Activated CD8-positive, alpha-beta T cell treated with anti-CD3 and anti-CD28 coated beads, Interleukin-2, amount 10 ng/mL, durations not matched to agents 7 days and 5 days (primary cell): ENCODE results near the gene REEP1. TPM values are rescaled to one million over a fixed set of nuclear protein-coding genes. Genes with fewer than 3 reads are reported as not detected.
"Not testable (repeated sequence)": the region's sequence is repeated elsewhere in the genome, so short reads cannot be mapped to it uniquely, and the experiment has no call there.

ENCODE experiments used
- ATAC-seq: fragments of 150-1000 bp; cut with Tn5 transposase; one replicate; pipeline ENCODE4 v1.10.0; 2021; ENCODE audit warnings: moderate library complexity
- CTCF ChIA-PET: fragments of 350-600 bp; sonication (Branson Sonifier 250); formaldehyde crosslinking; loops from one replicate; lab custom pipeline; 2021; ENCODE audit warnings: antibody characterized with exemption; lab: Charles Lee
- POLR2A ChIA-PET: fragments of 350-600 bp; sonication (Branson Sonifier 250); formaldehyde crosslinking; loops from one replicate; lab custom pipeline; 2021; ENCODE audit warnings: antibody characterized with exemption; lab: Charles Lee
- DNase-seq: peaks from one replicate; pipeline ENCODE4 v3.0.0-alpha.2; 2020
- H3K27ac Mint-ChIP-seq: one replicate; pipeline ENCODE4 v1.8.0; 2021; ENCODE audit warnings: mild to moderate bottlenecking, mixed read lengths
- H3K27me3 Mint-ChIP-seq: one replicate; pipeline ENCODE4 v1.8.0; 2021; ENCODE audit warnings: low read depth, mixed read lengths
- H3K36me3 Mint-ChIP-seq: one replicate; pipeline ENCODE4 v1.8.0; 2021; ENCODE audit warnings: low read depth, mixed read lengths
- H3K4me1 Mint-ChIP-seq: one replicate; pipeline ENCODE4 v1.8.0; 2021; ENCODE audit warnings: low read depth, mixed read lengths
- H3K4me3 Mint-ChIP-seq: one replicate; pipeline ENCODE4 v1.8.0; 2021; ENCODE audit warnings: mild to moderate bottlenecking, mixed read lengths
- H3K9me3 Mint-ChIP-seq: one replicate; pipeline ENCODE4 v1.8.0; 2022; ENCODE audit warnings: mixed read lengths; ENCODE audit not compliant: insufficient read depth
- total RNA-seq, 2 experiments: library from RNA; stranded (reverse); gene quantifications; one replicate each; pipeline ENCODE4 v1.2.3, GENCODE V29; 2021

The REEP1 gene
- total RNA-seq, 2 experiments from 2014 or later = 0.21 TPM; not detected in 1

DNA sequence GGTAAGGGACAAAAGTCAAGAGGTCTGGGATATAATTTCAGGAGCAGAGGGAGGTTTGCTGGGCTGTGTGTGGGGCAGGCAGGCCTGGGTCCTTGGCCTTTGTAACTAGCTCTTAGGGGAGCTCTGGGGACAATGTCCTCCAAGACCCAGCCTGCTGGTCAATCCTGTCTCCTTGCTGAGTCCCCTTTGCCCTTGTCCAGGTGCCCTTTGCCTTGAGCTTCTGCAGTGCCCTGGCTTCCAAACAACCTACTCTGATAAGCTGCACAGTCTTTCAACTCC is 30.0 kb upstream of the REEP1 start:
- ChIA-PET POLR2A (interaction anchor here (1.0 kb wide), 1 partner anchor 75 kb away, joined by 5 read pairs; no protein-coding TSS in a partner anchor), CTCF (interaction anchor here (0.7 to 0.9 kb wide), 2 partner anchors 74 to 152 kb away, joined by 3 to 7 read pairs; partner anchors contain the start of gene KDM3A)
- Mint-ChIP-seq H3K27ac (no peak overlapping the region), H3K4me1 (peaks cover 32% of the 10 kb centered on the region), H3K27me3 (no peaks in the 10 kb centered on the region), H3K4me3 (no peak overlapping the region), H3K9me3 (peaks cover 4% of the 10 kb centered on the region), H3K36me3 (peaks cover 2% of the 10 kb centered on the region)
- no peak for DNase-seq
- no peak for ATAC-seq

DNA sequence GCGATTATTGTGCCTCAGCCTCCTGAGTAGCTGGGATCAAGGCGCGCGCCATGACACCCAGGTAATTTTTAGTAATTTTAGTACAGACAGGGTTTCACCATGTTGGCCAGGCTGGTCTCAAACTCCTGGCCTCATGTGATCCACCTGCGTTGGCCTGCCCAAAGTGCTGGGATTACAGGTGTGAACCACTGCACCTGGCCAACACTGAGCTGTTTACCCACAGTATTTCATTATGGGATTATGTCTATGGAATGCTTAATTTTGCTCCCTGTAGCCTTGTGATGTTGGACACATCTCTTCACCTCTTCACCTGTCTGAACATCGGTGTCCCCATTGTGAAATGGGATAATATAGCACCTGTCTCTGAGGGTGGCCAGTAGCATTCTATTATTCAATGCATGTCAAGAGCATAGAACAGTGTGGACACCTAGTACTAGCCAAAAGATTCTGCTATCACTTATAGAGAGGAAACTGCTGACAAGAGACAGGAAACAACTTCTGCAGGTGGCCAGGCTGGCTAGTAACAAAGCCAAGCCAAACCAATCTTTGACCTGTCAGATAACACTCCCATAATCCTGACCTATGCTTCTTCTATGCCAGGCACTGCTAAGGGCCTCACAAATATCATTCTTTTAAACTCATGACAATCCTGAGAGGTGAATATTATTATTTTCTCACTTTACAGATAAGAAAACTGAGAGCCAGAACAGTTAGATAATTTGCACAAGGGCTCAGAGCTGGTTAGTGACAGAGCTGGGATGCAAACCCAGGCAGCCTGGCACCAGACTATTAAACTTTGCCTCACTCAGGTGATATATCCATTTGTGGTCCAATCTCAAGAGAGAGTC is 29.4 kb upstream of the REEP1 start:
- Mint-ChIP-seq H3K27ac (no peak overlapping the region), H3K27me3 (no peaks in the 10 kb centered on the region), H3K36me3 (peaks cover 2% of the 10 kb centered on the region), H3K4me3 (no peak overlapping the region), H3K9me3 (peaks cover 4% of the 10 kb centered on the region), H3K4me1 (peaks cover 29% of the 10 kb centered on the region)
- no peak for DNase-seq
- ChIA-PET POLR2A (no interaction called here), CTCF (interaction anchor here (0.7 to 1.6 kb wide), 4 partner anchors 27 to 151 kb away, joined by 3 to 7 read pairs (median 5); partner anchors contain the start of gene KDM3A)
- ATAC-seq = no peak

DNA sequence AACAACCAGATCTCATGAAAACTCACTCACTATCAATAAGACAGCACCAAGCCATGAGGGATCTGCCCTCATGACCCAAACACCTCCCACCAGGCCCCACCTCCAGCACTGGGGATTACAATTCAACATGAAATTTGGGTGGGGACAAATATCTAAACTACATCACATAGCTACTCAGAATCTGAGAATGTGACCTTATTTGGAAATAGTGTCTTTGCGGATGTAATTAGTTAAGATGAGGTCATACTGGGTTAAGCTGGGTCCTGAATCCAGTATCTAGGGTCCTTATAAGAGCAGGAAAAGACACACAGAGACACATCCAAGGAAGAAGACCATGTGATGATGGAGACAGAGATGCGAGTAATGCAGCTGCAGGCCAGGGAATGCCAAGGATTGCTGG is 27.5 kb upstream of the REEP1 start:
- ATAC-seq (no peak), DNase-seq (no peak)
- Mint-ChIP-seq H3K27me3 (no peaks in the 10 kb centered on the region), H3K4me1 (peaks cover 22% of the 10 kb centered on the region), H3K4me3 (no peak overlapping the region), H3K36me3 (peaks cover 2% of the 10 kb centered on the region), H3K9me3 (peaks cover under 1% of the 10 kb centered on the region), H3K27ac (no peak overlapping the region)
- ChIA-PET CTCF (no interaction called here), POLR2A (no interaction called here)

DNA sequence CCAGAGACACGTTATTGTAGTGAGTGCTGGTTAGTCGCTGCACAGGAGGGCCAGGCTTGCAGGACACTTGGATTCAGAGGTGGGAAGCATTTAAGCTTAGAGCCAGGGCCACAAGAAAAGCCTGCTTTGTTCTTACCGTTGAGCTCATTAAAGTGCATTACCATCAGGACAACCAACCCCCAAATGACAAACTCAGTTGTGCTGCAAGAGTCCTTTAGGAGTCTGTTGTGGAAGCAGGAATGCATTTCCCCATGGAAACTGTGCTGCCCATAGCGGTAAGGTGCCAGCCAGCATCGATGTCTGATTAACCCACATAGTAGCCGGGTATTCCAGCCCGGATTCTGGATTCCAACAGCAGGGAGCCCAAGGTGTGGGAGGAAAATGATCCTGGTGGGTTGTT is 23.4 kb upstream of the REEP1 start:
- DNase-seq (no peak), ATAC-seq (no peak)
- H3K27ac Mint-ChIP-seq = no peak overlapping the region
- H3K36me3 Mint-ChIP-seq = no peaks in the 10 kb centered on the region
- no peaks in the 10 kb centered on the region for H3K9me3 Mint-ChIP-seq
- ChIA-PET POLR2A (no interaction called here), CTCF (no interaction called here)
- peaks cover 4% of the 10 kb centered on the region for H3K4me1 Mint-ChIP-seq
- no peak overlapping the region for H3K4me3 Mint-ChIP-seq
- H3K27me3 Mint-ChIP-seq = peaks cover 2% of the 10 kb centered on the region

DNA sequence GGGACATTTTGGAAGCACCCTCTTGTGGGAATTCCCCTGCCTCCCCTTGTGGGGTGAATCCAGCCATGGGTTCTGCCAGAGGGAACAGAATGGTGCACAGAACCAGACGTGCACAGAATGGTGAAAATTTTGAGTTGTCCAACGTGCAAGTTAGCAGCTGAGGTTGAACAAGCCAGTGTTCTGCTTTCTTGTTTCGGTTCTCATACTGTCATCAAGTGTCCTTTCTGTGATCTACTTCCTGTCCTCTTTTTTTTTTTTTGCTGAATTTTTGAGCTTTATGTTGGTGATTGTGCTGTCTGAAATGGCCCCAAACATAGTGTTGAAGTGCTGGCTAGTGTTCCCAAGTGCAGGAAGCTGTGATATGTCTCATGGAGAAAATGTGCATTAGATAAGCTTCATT is 21.5 kb upstream of the REEP1 start:
- ATAC-seq = no peak
- no peak for DNase-seq
- H3K27me3 Mint-ChIP-seq = peaks cover 3% of the 10 kb centered on the region
- no peaks in the 10 kb centered on the region for H3K4me1 Mint-ChIP-seq
- ChIA-PET CTCF (no interaction called here), POLR2A (no interaction called here)
- H3K9me3 Mint-ChIP-seq = no peaks in the 10 kb centered on the region
- no peak overlapping the region for H3K27ac Mint-ChIP-seq
- H3K4me3 Mint-ChIP-seq = no peak overlapping the region
- H3K36me3 Mint-ChIP-seq = no peaks in the 10 kb centered on the region

DNA sequence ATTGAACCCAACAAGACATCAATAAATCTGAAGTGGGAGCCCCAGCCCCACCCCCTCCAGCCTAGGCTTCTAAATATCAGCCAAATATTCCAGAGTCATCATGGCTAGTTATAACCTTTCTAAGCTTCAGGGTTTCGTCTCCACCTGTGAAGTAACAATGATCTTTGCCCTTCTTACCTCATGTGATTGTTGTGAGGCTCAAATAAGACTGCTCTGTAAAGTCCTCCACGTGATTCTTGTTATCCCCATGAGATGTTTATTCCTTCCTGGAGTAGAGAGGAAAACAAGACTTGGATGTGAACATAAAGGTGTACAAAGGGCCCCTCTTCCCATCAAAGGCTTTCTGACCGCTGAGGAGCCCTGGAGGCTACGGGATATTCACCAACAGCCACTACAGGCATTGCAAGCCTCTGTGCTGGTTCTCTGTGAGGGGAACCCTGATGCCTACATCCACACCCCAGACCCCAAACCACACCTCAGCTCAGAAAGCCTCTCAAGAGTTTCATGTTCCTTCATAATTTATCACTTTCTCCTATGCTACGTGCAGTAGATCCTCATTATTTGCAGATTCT is 20.1 kb upstream of the REEP1 start:
- peaks cover 5% of the 10 kb centered on the region for H3K27me3 Mint-ChIP-seq
- CTCF ChIA-PET = interaction anchor here (0.5 to 1.6 kb wide), 2 partner anchors 136 to 971 kb away, joined by 3 to 5 read pairs; no protein-coding TSS in a partner anchor
- no peaks in the 10 kb centered on the region for H3K4me1 Mint-ChIP-seq
- H3K36me3 Mint-ChIP-seq = no peaks in the 10 kb centered on the region
- H3K4me3 Mint-ChIP-seq = no peak overlapping the region
- no peak overlapping the region for H3K27ac Mint-ChIP-seq
- POLR2A ChIA-PET = no interaction called here
- ATAC-seq = no peak
- no peaks in the 10 kb centered on the region for H3K9me3 Mint-ChIP-seq
- no peak for DNase-seq

DNA sequence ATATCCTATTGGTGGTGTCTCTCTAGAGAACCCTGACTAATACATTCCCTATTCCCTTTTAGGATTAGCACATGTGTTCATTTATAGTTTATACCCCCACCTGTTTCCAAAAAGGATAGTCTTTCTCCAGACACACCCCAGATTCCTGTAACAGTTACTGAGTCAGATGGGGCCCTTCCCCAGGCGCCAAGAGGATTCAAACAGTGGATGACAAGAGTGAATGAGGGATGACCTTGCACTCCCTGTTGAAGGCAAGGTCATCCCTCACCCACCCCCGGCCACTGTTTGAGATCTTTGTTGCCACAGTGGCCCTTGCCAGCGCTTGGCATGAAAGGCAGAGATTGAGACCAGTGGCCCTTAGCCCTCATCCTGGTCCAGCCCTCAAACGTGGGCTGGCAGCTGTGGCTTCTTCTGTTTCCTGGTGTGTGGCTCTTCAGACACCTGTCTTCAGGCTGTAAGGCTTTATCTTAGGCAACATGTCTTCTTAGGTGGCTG is 15.3 kb upstream of the REEP1 start:
- no peak overlapping the region for H3K4me3 Mint-ChIP-seq
- POLR2A ChIA-PET = no interaction called here
- DNase-seq (no peak), ATAC-seq (no peak)
- H3K27ac Mint-ChIP-seq = no peak overlapping the region
- H3K27me3 Mint-ChIP-seq = peaks cover 14% of the 10 kb centered on the region
- no peaks in the 10 kb centered on the region for H3K36me3 Mint-ChIP-seq
- CTCF ChIA-PET = no interaction called here
- H3K4me1 Mint-ChIP-seq = no peaks in the 10 kb centered on the region
- H3K9me3 Mint-ChIP-seq = no peaks in the 10 kb centered on the region

DNA sequence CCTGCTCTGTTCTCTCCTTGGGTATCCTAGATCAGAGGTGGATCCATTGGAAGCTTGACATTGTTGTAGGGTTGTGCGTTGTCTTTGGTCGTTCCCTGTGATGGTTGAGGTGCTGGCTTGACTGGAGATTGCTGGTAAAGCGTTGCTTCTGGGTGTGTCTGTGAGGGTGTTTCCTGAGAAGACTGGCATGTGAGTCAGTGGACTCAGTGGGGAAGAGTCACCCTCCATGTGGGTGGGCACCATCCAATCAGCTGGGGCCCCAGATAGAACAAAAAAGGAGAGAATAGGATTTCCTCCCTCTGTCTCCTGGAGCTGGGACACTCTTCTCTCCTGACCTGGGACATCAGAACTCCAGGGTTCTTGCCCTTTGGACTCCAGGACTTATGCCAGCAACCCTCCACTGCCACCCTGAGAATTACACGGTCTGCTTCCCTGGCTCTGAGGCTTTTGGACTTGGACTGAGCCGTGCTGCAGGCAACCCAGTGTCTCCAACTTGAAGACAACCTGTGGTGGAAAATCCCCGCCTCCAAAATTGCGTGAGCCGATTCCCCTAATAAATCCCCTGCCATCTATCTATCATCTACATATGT is 14.8 kb upstream of the REEP1 start:
- Mint-ChIP-seq H3K4me1 (no peaks in the 10 kb centered on the region), H3K9me3 (no peaks in the 10 kb centered on the region), H3K27ac (no peak overlapping the region), H3K4me3 (no peak overlapping the region), H3K27me3 (peaks cover 18% of the 10 kb centered on the region), H3K36me3 (no peaks in the 10 kb centered on the region)
- POLR2A ChIA-PET = interaction anchor here (0.7 kb wide), 1 partner anchor 439 kb away, joined by 3 read pairs; no protein-coding TSS in a partner anchor
- no peak for ATAC-seq
- no peak for DNase-seq
- CTCF ChIA-PET = interaction anchor here (1.0 kb wide), 1 partner anchor 131 kb away, joined by 4 read pairs; no protein-coding TSS in a partner anchor

DNA sequence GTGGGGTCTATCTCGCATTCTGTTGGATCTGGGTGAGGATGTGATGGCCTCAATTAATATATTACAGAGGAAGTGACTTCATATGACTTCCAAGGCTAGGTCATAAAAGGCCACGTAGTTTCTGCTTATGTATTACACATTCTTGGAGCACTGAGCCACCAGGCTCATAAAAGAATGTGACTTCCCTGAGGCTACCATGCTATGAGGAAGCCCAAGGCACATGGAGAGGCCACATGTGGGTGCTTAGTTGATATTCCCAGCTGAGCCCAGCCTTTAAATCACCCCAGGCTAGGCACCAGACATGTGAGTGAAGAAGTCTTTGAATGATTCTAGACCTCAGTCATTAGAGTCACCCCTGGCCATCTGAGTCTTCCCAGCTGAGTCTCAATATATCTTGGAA is 13.3 kb upstream of the REEP1 start:
- Mint-ChIP-seq H3K27me3 (peaks cover 25% of the 10 kb centered on the region), H3K4me1 (no peaks in the 10 kb centered on the region), H3K9me3 (no peaks in the 10 kb centered on the region), H3K36me3 (no peaks in the 10 kb centered on the region), H3K4me3 (no peak overlapping the region), H3K27ac (no peak overlapping the region)
- ChIA-PET CTCF (no interaction called here), POLR2A (no interaction called here)
- DNase-seq (no peak), ATAC-seq (no peak)

- ChIA-PET CTCF (no interaction called here), POLR2A (no interaction called here)
- DNase-seq = no peak
- Mint-ChIP-seq H3K27me3 (peaks cover 35% of the 10 kb centered on the region), H3K9me3 (no peaks in the 10 kb centered on the region), H3K4me3 (no peak overlapping the region), H3K36me3 (no peaks in the 10 kb centered on the region), H3K27ac (no peak overlapping the region), H3K4me1 (no peaks in the 10 kb centered on the region)
- ATAC-seq = no peak
Observed at GRCh38 chr2:86347401-86347800, 10.0 kb upstream of the REEP1 start.

- H3K9me3 Mint-ChIP-seq, H3K4me3 Mint-ChIP-seq, POLR2A ChIA-PET, H3K27ac Mint-ChIP-seq, DNase-seq, H3K36me3 Mint-ChIP-seq, ATAC-seq, H3K4me1 Mint-ChIP-seq: not testable (repeated sequence)
- H3K27me3 Mint-ChIP-seq = peaks cover 42% of the 10 kb centered on the region
- CTCF ChIA-PET = interaction anchor here (0.8 kb wide), 1 partner anchor 125 kb away, joined by 3 read pairs; no protein-coding TSS in a partner anchor
Observed at GRCh38 chr2:86345783-86346370, 8.5 kb upstream of the REEP1 start.
